Measurements from ENCODE around the gene SUB1. TPM values are rescaled to one million over a fixed set of nuclear protein-coding genes. Genes with fewer than 3 reads are reported as not detected.
"Not testable (repeated sequence)": the region's sequence is repeated elsewhere in the genome, so short reads cannot be mapped to it uniquely, and the experiment has no call there.

SUB1 gene
- total RNA-seq, 1 experiment from 2014 or later = 288 TPM

DNA sequence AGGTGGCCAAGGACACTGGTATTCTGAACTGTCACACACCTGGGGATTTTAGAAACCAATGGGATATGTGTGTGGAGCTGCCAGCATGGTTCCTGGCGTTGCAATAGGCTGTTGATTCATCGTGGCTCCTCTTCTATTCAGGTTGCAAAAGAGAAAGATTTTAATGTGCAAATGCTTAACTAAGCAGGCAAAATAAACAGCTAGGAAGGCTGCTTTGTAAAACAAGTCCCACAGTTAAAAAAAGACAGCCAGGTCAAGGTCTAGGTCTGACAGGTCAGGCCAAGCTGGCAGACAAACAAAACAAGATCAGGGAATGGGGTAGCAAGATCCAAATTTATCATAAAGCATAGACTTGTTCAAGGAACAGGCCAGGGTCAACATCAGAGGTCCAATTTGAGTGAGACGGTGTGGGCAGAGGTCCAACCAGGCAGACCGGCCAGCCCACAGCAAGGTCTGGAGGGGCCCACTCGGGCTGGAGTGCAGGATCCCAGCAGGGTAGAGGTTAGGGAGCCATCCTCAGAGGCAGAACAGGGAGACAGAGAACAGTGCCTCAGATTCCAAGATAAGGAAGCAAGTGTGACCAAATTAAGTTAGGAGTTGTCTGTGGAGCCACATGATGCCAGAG is 45.6 kb downstream of the SUB1 start:
- WGBS (ENCODE audit: extremely low coverage, insufficient read length, low lambda C conversion rate) = no CpG with 5 or more reads among the region's 5 CpGs
- Histone ChIP-seq H3K23ac (ENCODE audit: insufficient read length, low read depth, low read length) (no peak overlapping the region), H3K4me1 (ENCODE audit: insufficient read depth, low read length) (no peaks in the 10 kb centered on the region), H4K20me1 (ENCODE audit: control insufficient read depth, insufficient read depth, insufficient read length) (no peaks in the 10 kb centered on the region), H4K5ac (ENCODE audit: insufficient read length, low read depth, low read length) (no peak overlapping the region), H2BK20ac (ENCODE audit: low read depth, low read length, poor library complexity, severe bottlenecking) (no peak overlapping the region), H3K4ac (ENCODE audit: low read depth, low read length) (no peak overlapping the region), H3K4me2 (ENCODE audit: insufficient read depth, insufficient read length, low read length) (no peak overlapping the region), H4K8ac (replicated peaks; ENCODE audit: insufficient read length, low read depth, low read length) (no peak overlapping the region), H2BK15ac (ENCODE audit: low read depth, low read length) (no peak overlapping the region), H3K14ac (ENCODE audit: insufficient read depth, low read length) (no peak overlapping the region), H2BK12ac (ENCODE audit: insufficient read length, low read depth, low read length) (no peak overlapping the region), H3K27me3 (ENCODE audit: insufficient read depth, low read length) (no peaks in the 10 kb centered on the region), H3T11ph (ENCODE audit: low read length) (no peak overlapping the region), H2AK5ac (ENCODE audit: insufficient read length, low read length) (no peak overlapping the region), H3K79me1 (ENCODE audit: insufficient read depth, low read depth, low read length, poor library complexity, severe bottlenecking) (no peaks in the 10 kb centered on the region), H3K18ac (ENCODE audit: insufficient read length, low read depth, low read length) (no peak overlapping the region), H4K91ac (ENCODE audit: insufficient read length, low read depth, low read length) (no peak overlapping the region), H3K56ac (ENCODE audit: insufficient read length, low read depth, low read length) (no peak overlapping the region), H2AFZ (ENCODE audit: low read length) (no peak overlapping the region), H3K23me2 (ENCODE audit: insufficient read length, low read depth, low read length, poor library complexity, severe bottlenecking) (no peaks in the 10 kb centered on the region), H3K9ac (ENCODE audit: extremely low read depth, insufficient read length, low read length) (no peak overlapping the region), H2BK120ac (ENCODE audit: low read depth, low read length, poor library complexity, severe bottlenecking) (no peak overlapping the region), H3K9me3 (ENCODE audit: control insufficient read depth, low read depth, low read length) (no peaks in the 10 kb centered on the region), H3K27ac (ENCODE audit: insufficient read length, low read depth, low read length) (no peak overlapping the region), H2BK5ac (ENCODE audit: insufficient read length, low read length) (no peak overlapping the region), H3K79me2 (ENCODE audit: insufficient read depth, low read length) (no peaks in the 10 kb centered on the region)
- Mint-ChIP-seq H3K36me3 (ENCODE audit: insufficient read depth in 1 of 3, low read depth in 3 of 3) (no peaks in the 10 kb centered on the region), H3K27ac (no peak overlapping the region; a peak in 1 of 7 replicates), H3K27me3 (ENCODE audit: low read depth) (peaks cover 1% of the 10 kb centered on the region; the same call in 1 of the 2 replicates), H3K4me3 (no peak overlapping the region), H3K4me1 (peaks cover 8 to 12% of the 10 kb centered on the region in 2 experiments), H3K9me3 (peaks cover 0 to 2% of the 10 kb centered on the region in 2 experiments; a peak in 2 of 5 replicates)
- TF ChIP-seq, protein P1, sequence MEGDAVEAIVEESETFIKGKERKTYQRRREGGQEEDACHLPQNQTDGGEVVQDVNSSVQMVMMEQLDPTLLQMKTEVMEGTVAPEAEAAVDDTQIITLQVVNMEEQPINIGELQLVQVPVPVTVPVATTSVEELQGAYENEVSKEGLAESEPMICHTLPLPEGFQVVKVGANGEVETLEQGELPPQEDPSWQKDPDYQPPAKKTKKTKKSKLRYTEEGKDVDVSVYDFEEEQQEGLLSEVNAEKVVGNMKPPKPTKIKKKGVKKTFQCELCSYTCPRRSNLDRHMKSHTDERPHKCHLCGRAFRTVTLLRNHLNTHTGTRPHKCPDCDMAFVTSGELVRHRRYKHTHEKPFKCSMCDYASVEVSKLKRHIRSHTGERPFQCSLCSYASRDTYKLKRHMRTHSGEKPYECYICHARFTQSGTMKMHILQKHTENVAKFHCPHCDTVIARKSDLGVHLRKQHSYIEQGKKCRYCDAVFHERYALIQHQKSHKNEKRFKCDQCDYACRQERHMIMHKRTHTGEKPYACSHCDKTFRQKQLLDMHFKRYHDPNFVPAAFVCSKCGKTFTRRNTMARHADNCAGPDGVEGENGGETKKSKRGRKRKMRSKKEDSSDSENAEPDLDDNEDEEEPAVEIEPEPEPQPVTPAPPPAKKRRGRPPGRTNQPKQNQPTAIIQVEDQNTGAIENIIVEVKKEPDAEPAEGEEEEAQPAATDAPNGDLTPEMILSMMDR (conservative IDR thresholded peaks at IDR 0.05) = no peak
- DNase-seq = no peak

DNA sequence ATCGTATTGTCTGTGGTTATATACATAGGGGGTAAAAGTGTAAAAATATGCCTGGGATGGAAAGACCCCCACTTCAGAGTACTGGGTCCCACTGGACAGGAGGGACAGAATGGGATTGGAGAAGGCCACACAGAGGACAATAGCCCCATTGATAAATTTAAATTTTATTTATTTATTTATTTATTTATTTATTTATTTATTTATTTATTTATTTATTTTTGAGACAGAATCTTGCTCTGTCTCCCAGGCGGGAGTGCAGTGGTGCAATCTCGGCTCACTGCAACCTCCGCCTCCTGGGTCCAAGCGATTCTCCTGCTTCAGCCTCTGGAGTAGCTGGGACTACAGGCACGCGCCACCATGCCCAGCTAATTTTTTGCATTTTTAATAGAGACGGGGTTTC is 47.7 kb downstream of the SUB1 start:
- H3K56ac ChIP-seq (ENCODE audit: insufficient read length, low read depth, low read length); H3K36me3 Mint-ChIP-seq (ENCODE audit: insufficient read depth in 1 of 3, low read depth in 3 of 3); H2BK15ac ChIP-seq (ENCODE audit: low read depth, low read length); H3K27me3 ChIP-seq (ENCODE audit: insufficient read depth, low read length); H3K9me3 ChIP-seq (ENCODE audit: control insufficient read depth, low read depth, low read length); DNase-seq; H3K4ac ChIP-seq (ENCODE audit: low read depth, low read length); H3K27me3 Mint-ChIP-seq (ENCODE audit: low read depth); H2AK5ac ChIP-seq (ENCODE audit: insufficient read length, low read length); H3K23me2 ChIP-seq (ENCODE audit: insufficient read length, low read depth, low read length, poor library complexity, severe bottlenecking); H3K9me3 Mint-ChIP-seq; H3K9ac ChIP-seq (ENCODE audit: extremely low read depth, insufficient read length, low read length); H3K14ac ChIP-seq (ENCODE audit: insufficient read depth, low read length); H3K27ac ChIP-seq (ENCODE audit: insufficient read length, low read depth, low read length); H3T11ph ChIP-seq (ENCODE audit: low read length); H3K4me1 ChIP-seq (ENCODE audit: insufficient read depth, low read length); H2BK20ac ChIP-seq (ENCODE audit: low read depth, low read length, poor library complexity, severe bottlenecking); H3K23ac ChIP-seq (ENCODE audit: insufficient read length, low read depth, low read length); H3K4me1 Mint-ChIP-seq; H2BK12ac ChIP-seq (ENCODE audit: insufficient read length, low read depth, low read length); H4K91ac ChIP-seq (ENCODE audit: insufficient read length, low read depth, low read length); H4K5ac ChIP-seq (ENCODE audit: insufficient read length, low read depth, low read length); H3K27ac Mint-ChIP-seq; H3K4me3 Mint-ChIP-seq; H3K79me2 ChIP-seq (ENCODE audit: insufficient read depth, low read length); H3K18ac ChIP-seq (ENCODE audit: insufficient read length, low read depth, low read length); H3K79me1 ChIP-seq (ENCODE audit: insufficient read depth, low read depth, low read length, poor library complexity, severe bottlenecking); H4K8ac ChIP-seq (replicated peaks; ENCODE audit: insufficient read length, low read depth, low read length); H4K20me1 ChIP-seq (ENCODE audit: control insufficient read depth, insufficient read depth, insufficient read length); H2BK120ac ChIP-seq (ENCODE audit: low read depth, low read length, poor library complexity, severe bottlenecking); H3K4me2 ChIP-seq (ENCODE audit: insufficient read depth, insufficient read length, low read length); H2BK5ac ChIP-seq (ENCODE audit: insufficient read length, low read length); H2AFZ ChIP-seq (ENCODE audit: low read length): not testable (repeated sequence)
- no CpG with 5 or more reads among the region's 8 CpGs for WGBS (ENCODE audit: extremely low coverage, insufficient read length, low lambda C conversion rate)

Measured in H9 (cell line).